ENCODE measurements around the gene ZGLP1.

ZGLP1 gene

GRCh38 chr19:10327793-10328192 is 18.2 kb upstream of the ZGLP1 start:
- Histone ChIP-seq H3K9me3 (ENCODE audit: control insufficient read depth, low read length) (no peaks in the 10 kb centered on the region), H3K36me3 (ENCODE audit: control insufficient read depth, insufficient read depth, low read length) (peaks cover 73% of the 10 kb centered on the region), H3K27ac (ENCODE audit: insufficient read depth, low read length, poor library complexity, severe bottlenecking) (no peak overlapping the region), H3K4me1 (ENCODE audit: control insufficient read depth, insufficient read depth, low read length, poor library complexity, severe bottlenecking) (peaks cover 9% of the 10 kb centered on the region), H3K27me3 (replicated peaks; ENCODE audit: control insufficient read depth, insufficient read depth, low read length, poor library complexity, severe bottlenecking) (no peaks in the 10 kb centered on the region), H3K4me3 (ENCODE audit: insufficient read depth, low read depth, low read length, poor library complexity, severe bottlenecking) (no peak overlapping the region)
- no peak for DNase-seq

- Histone ChIP-seq H3K27ac (ENCODE audit: insufficient read depth, low read length, poor library complexity, severe bottlenecking) (no peak overlapping the region), H3K4me1 (ENCODE audit: control insufficient read depth, insufficient read depth, low read length, poor library complexity, severe bottlenecking) (no peaks in the 10 kb centered on the region), H3K36me3 (ENCODE audit: control insufficient read depth, insufficient read depth, low read length) (peaks cover 93% of the 10 kb centered on the region), H3K27me3 (replicated peaks; ENCODE audit: control insufficient read depth, insufficient read depth, low read length, poor library complexity, severe bottlenecking) (no peaks in the 10 kb centered on the region), H3K4me3 (ENCODE audit: insufficient read depth, low read depth, low read length, poor library complexity, severe bottlenecking) (no peak overlapping the region), H3K9me3 (ENCODE audit: control insufficient read depth, low read length) (no peaks in the 10 kb centered on the region)
- DNase-seq: no peak
These were observed 16.1 kb upstream of the ZGLP1 start for GRCh38 chr19:10325732-10326131.

- Histone ChIP-seq H3K27me3 (replicated peaks; ENCODE audit: control insufficient read depth, insufficient read depth, low read length, poor library complexity, severe bottlenecking) (no peaks in the 10 kb centered on the region), H3K4me3 (ENCODE audit: insufficient read depth, low read depth, low read length, poor library complexity, severe bottlenecking) (no peak overlapping the region), H3K9me3 (ENCODE audit: control insufficient read depth, low read length) (no peaks in the 10 kb centered on the region), H3K27ac (ENCODE audit: insufficient read depth, low read length, poor library complexity, severe bottlenecking) (no peak overlapping the region), H3K4me1 (ENCODE audit: control insufficient read depth, insufficient read depth, low read length, poor library complexity, severe bottlenecking) (no peaks in the 10 kb centered on the region), H3K36me3 (ENCODE audit: control insufficient read depth, insufficient read depth, low read length) (peaks cover 86% of the 10 kb centered on the region)
- no peak for DNase-seq
These were observed 12.5 kb upstream of the ZGLP1 start for GRCh38 chr19:10321874-10322835.

GRCh38 chr19:10321417-10321797 is 11.8 kb upstream of the ZGLP1 start:
- no peaks in the 10 kb centered on the region for H3K4me1 ChIP-seq (ENCODE audit: control insufficient read depth, insufficient read depth, low read length, poor library complexity, severe bottlenecking)
- no peak for DNase-seq
- no peak overlapping the region for H3K27ac ChIP-seq (ENCODE audit: insufficient read depth, low read length, poor library complexity, severe bottlenecking)
- peaks cover 83% of the 10 kb centered on the region for H3K36me3 ChIP-seq (ENCODE audit: control insufficient read depth, insufficient read depth, low read length)
- no peaks in the 10 kb centered on the region for H3K9me3 ChIP-seq (ENCODE audit: control insufficient read depth, low read length)
- H3K27me3 ChIP-seq (replicated peaks; ENCODE audit: control insufficient read depth, insufficient read depth, low read length, poor library complexity, severe bottlenecking): no peaks in the 10 kb centered on the region
- H3K4me3 ChIP-seq (ENCODE audit: insufficient read depth, low read depth, low read length, poor library complexity, severe bottlenecking): no peak overlapping the region

GRCh38 chr19:10320602-10321416 is 11.2 kb upstream of the ZGLP1 start:
- no peak overlapping the region for H3K27ac ChIP-seq (ENCODE audit: insufficient read depth, low read length, poor library complexity, severe bottlenecking)
- no peak overlapping the region for H3K4me3 ChIP-seq (ENCODE audit: insufficient read depth, low read depth, low read length, poor library complexity, severe bottlenecking)
- no peaks in the 10 kb centered on the region for H3K27me3 ChIP-seq (replicated peaks; ENCODE audit: control insufficient read depth, insufficient read depth, low read length, poor library complexity, severe bottlenecking)
- peaks cover 77% of the 10 kb centered on the region for H3K36me3 ChIP-seq (ENCODE audit: control insufficient read depth, insufficient read depth, low read length)
- H3K9me3 ChIP-seq (ENCODE audit: control insufficient read depth, low read length): no peaks in the 10 kb centered on the region
- no peaks in the 10 kb centered on the region for H3K4me1 ChIP-seq (ENCODE audit: control insufficient read depth, insufficient read depth, low read length, poor library complexity, severe bottlenecking)
- DNase-seq: no peak

GRCh38 chr19:10318807-10319682 is 9.4 kb upstream of the ZGLP1 start:
- no peak for DNase-seq
- Histone ChIP-seq H3K9me3 (ENCODE audit: control insufficient read depth, low read length) (no peaks in the 10 kb centered on the region), H3K36me3 (ENCODE audit: control insufficient read depth, insufficient read depth, low read length) (peaks cover 64% of the 10 kb centered on the region), H3K27ac (ENCODE audit: insufficient read depth, low read length, poor library complexity, severe bottlenecking) (no peak overlapping the region), H3K27me3 (replicated peaks; ENCODE audit: control insufficient read depth, insufficient read depth, low read length, poor library complexity, severe bottlenecking) (no peaks in the 10 kb centered on the region), H3K4me3 (ENCODE audit: insufficient read depth, low read depth, low read length, poor library complexity, severe bottlenecking) (no peak overlapping the region), H3K4me1 (ENCODE audit: control insufficient read depth, insufficient read depth, low read length, poor library complexity, severe bottlenecking) (peaks cover 6% of the 10 kb centered on the region)

GRCh38 chr19:10317857-10318462 is 8.3 kb upstream of the ZGLP1 start:
- H3K9me3 ChIP-seq (ENCODE audit: control insufficient read depth, low read length): no peaks in the 10 kb centered on the region
- H3K4me3 ChIP-seq (ENCODE audit: insufficient read depth, low read depth, low read length, poor library complexity, severe bottlenecking): no peak overlapping the region
- H3K4me1 ChIP-seq (ENCODE audit: control insufficient read depth, insufficient read depth, low read length, poor library complexity, severe bottlenecking): peaks cover 6% of the 10 kb centered on the region
- H3K27ac ChIP-seq (ENCODE audit: insufficient read depth, low read length, poor library complexity, severe bottlenecking): no peak overlapping the region
- no peaks in the 10 kb centered on the region for H3K27me3 ChIP-seq (replicated peaks; ENCODE audit: control insufficient read depth, insufficient read depth, low read length, poor library complexity, severe bottlenecking)
- no peak for DNase-seq
- peaks cover 55% of the 10 kb centered on the region for H3K36me3 ChIP-seq (ENCODE audit: control insufficient read depth, insufficient read depth, low read length)

- DNase-seq: no peak
- Histone ChIP-seq H3K36me3 (ENCODE audit: control insufficient read depth, insufficient read depth, low read length) (peaks cover 48% of the 10 kb centered on the region), H3K9me3 (ENCODE audit: control insufficient read depth, low read length) (no peaks in the 10 kb centered on the region), H3K27ac (ENCODE audit: insufficient read depth, low read length, poor library complexity, severe bottlenecking) (no peak overlapping the region), H3K4me3 (ENCODE audit: insufficient read depth, low read depth, low read length, poor library complexity, severe bottlenecking) (no peak overlapping the region), H3K4me1 (ENCODE audit: control insufficient read depth, insufficient read depth, low read length, poor library complexity, severe bottlenecking) (peaks cover 6% of the 10 kb centered on the region), H3K27me3 (replicated peaks; ENCODE audit: control insufficient read depth, insufficient read depth, low read length, poor library complexity, severe bottlenecking) (no peaks in the 10 kb centered on the region)
These were observed 7.6 kb upstream of the ZGLP1 start for GRCh38 chr19:10317045-10317856.

All from effector memory CD4-positive, alpha-beta T cell (primary cell).